PFSK-1 (cell line): ENCODE measurements around the gene ANKRD52. TPM values are rescaled to one million over a fixed set of nuclear protein-coding genes. Genes with fewer than 3 reads are reported as not detected.

Source experiments
- FOXP2 ChIP-seq: optimal IDR thresholded peaks from 2 replicates; pipeline ENCODE3; 2011; ENCODE audit warnings: borderline replicate concordance, control low read depth, inconsistent platforms; ENCODE audit not compliant: insufficient read depth; ENCODE audit errors: extremely low read length, extremely low read depth
- POLR2AphosphoS5 ChIP-seq: IDR thresholded peaks from 2 replicates; pipeline ENCODE4 v1.6.1; 2012; ENCODE audit warnings: low read depth, mild to moderate bottlenecking, control low read depth, low read length, moderate library complexity
- REST ChIP-seq, 2 experiments: IDR thresholded peaks; 2 replicates each; pipeline versions ENCODE4 v1.6.1 to v1.8.0; 2011 to 2012; ENCODE audit warnings: low read depth in 2 of 2, low read length in 2 of 2, control low read depth in 1 of 2, inconsistent platforms in 1 of 2, mild to moderate bottlenecking in 1 of 2, moderate library complexity in 1 of 2; ENCODE audit not compliant: insufficient read depth in 1 of 2
- SIN3A ChIP-seq: IDR thresholded peaks from 2 replicates; pipeline ENCODE4 v1.6.1; 2012; ENCODE audit warnings: mild to moderate bottlenecking, low read length, moderate library complexity, borderline replicate concordance; ENCODE audit not compliant: insufficient read depth
- TAF1 ChIP-seq: IDR thresholded peaks from 2 replicates; pipeline ENCODE4 v1.6.1; 2012; ENCODE audit warnings: low read length, control low read depth, borderline replicate concordance; ENCODE audit not compliant: insufficient read depth
- polyA plus RNA-seq: library from polyadenylated mRNA; unstranded; fragments of >200 nt; gene quantifications from one replicate; pipeline ENCODE4 v1.2.1, GENCODE V29; 2012; ENCODE audit warnings: low read depth, missing spikeins; ENCODE audit not compliant: insufficient read length

Gene ANKRD52
- 37.0 TPM for polyA plus RNA-seq

- TF ChIP-seq POLR2AphosphoS5 (peak; percentile 69), REST (IDR thresholded peaks at IDR 0.05; ENCODE audit: insufficient read depth in 1 of 2, low read depth in 2 of 2, low read length in 2 of 2) (0 out of 4 replicates have a peak, but pooled peaks of 1 of the 2 experiments have one; percentile 26), TAF1 (0 out of 2 replicates have a peak, but pooled peaks have one; percentile 38), SIN3A (no peak)
Observed at GRCh38 chr12:56258068-56258819, at the start of gene ANKRD52. Gene ANKRD52 (minus strand): TSS chr12:56258384. CDS start chr12:56258269, 115 bp downstream.

DNA sequence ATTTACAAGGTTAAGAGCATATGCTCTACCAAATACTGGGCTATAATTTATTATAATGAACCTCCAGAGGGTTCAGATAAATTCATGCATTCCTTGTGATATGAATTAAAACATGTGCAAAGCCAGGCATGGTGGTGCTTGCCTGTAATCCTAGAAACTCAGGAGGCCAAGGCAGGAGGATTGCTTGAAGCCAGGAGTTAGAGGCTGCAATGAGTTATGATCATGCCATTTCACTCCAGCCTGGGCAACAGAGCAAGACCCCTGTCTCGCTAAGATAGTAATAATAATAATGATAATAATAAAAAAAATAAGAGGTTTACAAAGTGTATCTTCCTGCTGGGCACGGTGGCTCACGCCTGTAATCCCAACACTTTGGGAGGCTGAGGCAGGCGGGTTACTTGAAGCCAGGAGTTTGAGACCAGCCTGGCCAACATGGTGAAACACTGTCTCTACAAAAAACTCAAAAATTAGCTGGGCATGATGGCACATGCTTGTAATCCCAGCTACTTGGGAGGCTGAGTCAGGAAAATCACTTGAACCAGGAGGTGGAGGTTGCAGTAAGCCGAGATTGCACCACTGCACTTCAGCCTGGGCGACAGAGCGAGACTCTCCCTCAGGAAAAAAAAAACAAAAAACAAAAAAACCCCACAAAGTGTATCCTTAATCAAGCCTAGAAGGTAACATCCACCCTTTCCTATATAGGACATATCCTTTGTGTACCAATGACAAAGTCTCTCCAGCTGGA, 49.2 kb upstream of the ANKRD52 start:
- no peak for TF ChIP-seq REST (IDR thresholded peaks at IDR 0.05; ENCODE audit: insufficient read depth in 1 of 2, low read depth in 2 of 2, low read length in 2 of 2)
- TF ChIP-seq TAF1 = no peak
- TF ChIP-seq FOXP2 = no peak
- TF ChIP-seq POLR2AphosphoS5 = no peak
- TF ChIP-seq SIN3A = no peak

DNA sequence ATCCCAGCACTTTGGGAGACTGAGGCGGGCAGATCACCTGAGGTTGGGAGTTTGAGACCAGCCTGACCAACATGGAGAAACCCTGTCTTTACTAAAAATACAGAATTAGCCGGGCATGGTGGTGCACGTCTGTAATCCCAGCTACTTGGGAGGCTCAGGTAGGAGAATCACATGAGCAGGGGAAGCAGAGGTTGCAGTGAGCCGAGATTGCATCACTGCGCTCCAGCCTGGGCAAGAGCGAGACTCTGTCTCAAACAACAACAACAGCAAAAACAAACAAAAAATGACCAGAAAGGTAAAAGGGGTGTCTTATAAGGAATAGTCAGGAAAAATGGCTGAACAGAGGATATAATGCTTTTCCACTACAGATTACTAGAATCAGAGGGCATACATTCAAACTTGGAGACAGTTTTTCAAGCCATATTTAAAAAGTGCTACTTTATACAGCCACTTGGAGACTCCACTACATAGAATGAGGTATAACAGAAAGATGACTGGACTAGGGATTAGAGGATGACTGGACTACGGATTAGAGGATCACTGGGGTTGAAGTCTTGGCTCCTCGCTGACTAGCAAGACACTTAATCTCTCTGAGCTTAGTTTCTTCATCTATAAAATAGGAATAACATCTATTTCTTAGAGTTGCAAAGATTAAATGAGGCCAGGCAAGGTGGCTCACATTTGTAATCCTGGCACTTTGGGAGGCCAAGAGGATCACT, 46.8 kb upstream of the ANKRD52 start:
- TF ChIP-seq POLR2AphosphoS5 = no peak
- TF ChIP-seq REST (IDR thresholded peaks at IDR 0.05; ENCODE audit: insufficient read depth in 1 of 2, low read depth in 2 of 2, low read length in 2 of 2) = no peak
- TF ChIP-seq FOXP2 = no peak
- no peak for TF ChIP-seq TAF1
- TF ChIP-seq SIN3A = no peak

GRCh38 chr12:56304276-56304675, 46.1 kb upstream of the ANKRD52 start:
- TF ChIP-seq TAF1 (no peak), POLR2AphosphoS5 (no peak), SIN3A (no peak), FOXP2 (no peak), REST (IDR thresholded peaks at IDR 0.05; ENCODE audit: insufficient read depth in 1 of 2, low read depth in 2 of 2, low read length in 2 of 2) (no peak)
